ENCODE measurements around the gene KIAA1191.
"Not testable (repeated sequence)": the region's sequence is repeated elsewhere in the genome, so short reads cannot be mapped to it uniquely, and the experiment has no call there.

Gene KIAA1191

GRCh38 chr5:176361437-176362232 lies at the start of gene KIAA1191:
Gene KIAA1191, minus strand, starts transcription at chr5:176361764. Its CDS starts 2,256 bp downstream, at chr5:176359508.
- Mint-ChIP-seq H3K9me3 (no peaks in the 10 kb centered on the region), H3K27ac (peak within 1 kb of the TSS; percentile 99), H3K4me1 (ENCODE audit: low read depth) (peaks cover 37% of the 10 kb centered on the region), H3K27me3 (no peaks in the 10 kb centered on the region), H3K4me3 (peak within 1 kb of the TSS; percentile 99), H3K36me3 (ENCODE audit: low read depth) (peaks cover 40% of the 10 kb centered on the region)
- peak; percentile 93 for DNase-seq

- H3K36me3 Mint-ChIP-seq (ENCODE audit: low read depth), result peaks cover 60% of the 10 kb centered on the region
- H3K4me1 Mint-ChIP-seq (ENCODE audit: low read depth), result peaks cover 42% of the 10 kb centered on the region
- DNase-seq, result no peak
- H3K27me3 Mint-ChIP-seq, result no peaks in the 10 kb centered on the region
- no peak overlapping the region for H3K4me3 Mint-ChIP-seq
- H3K27ac Mint-ChIP-seq, result no peak overlapping the region
- H3K9me3 Mint-ChIP-seq, result no peaks in the 10 kb centered on the region
Measured at GRCh38 chr5:176410486-176411180, 49.1 kb upstream of the KIAA1191 start.

GRCh38 chr5:176409765-176410164 lies 48.2 kb upstream of the KIAA1191 start:
- H3K4me1 Mint-ChIP-seq (ENCODE audit: low read depth), result peaks cover 33% of the 10 kb centered on the region
- no peaks in the 10 kb centered on the region for H3K9me3 Mint-ChIP-seq
- H3K27ac Mint-ChIP-seq, result no peak overlapping the region
- H3K4me3 Mint-ChIP-seq, result no peak overlapping the region
- peaks cover 63% of the 10 kb centered on the region for H3K36me3 Mint-ChIP-seq (ENCODE audit: low read depth)
- H3K27me3 Mint-ChIP-seq, result no peaks in the 10 kb centered on the region
- DNase-seq, result peak; percentile 2

DNA sequence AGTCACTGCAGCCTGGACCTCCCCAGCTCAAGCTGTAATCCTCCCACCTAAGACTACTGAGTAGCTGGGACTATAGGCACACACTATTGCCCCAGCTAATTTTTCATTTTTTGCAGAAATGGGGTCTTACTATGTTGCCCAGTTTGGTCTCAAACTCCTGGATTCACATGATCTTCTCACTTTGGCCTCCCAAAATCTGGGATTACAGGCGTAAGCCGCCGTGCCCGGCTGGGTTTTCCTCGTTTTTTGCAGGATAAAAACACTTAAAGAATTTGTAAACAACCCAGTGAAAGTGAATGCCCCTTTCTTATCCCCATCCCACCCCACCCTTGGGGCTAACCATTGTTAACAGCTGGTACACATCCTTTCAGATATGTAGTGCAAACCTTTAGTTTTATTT lies 47.0 kb upstream of the KIAA1191 start:
- H3K9me3 Mint-ChIP-seq, result no peaks in the 10 kb centered on the region
- no peak overlapping the region for H3K27ac Mint-ChIP-seq
- H3K4me3 Mint-ChIP-seq, result no peak overlapping the region
- H3K27me3 Mint-ChIP-seq, result no peaks in the 10 kb centered on the region
- DNase-seq, result no peak
- H3K4me1 Mint-ChIP-seq (ENCODE audit: low read depth), result peaks cover 22% of the 10 kb centered on the region
- peaks cover 59% of the 10 kb centered on the region for H3K36me3 Mint-ChIP-seq (ENCODE audit: low read depth)

DNA sequence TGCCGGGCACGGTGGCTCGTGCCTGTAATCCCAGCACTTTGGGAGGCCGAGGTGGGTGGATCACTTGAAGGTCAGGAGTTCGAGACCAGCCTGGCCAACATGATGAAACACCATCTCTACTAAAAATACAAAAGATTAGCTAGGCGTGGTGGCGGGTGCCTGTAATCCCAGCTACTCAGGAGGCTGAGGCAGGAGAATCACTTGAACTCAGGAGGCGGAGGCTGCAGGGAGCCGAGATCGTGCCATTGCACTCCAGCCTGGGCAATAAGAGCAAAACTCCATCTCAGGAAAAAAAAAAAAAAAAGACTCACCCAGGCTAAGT lies 46.6 kb upstream of the KIAA1191 start:
- Mint-ChIP-seq H3K36me3 (ENCODE audit: low read depth) (peaks cover 58% of the 10 kb centered on the region), H3K4me1 (ENCODE audit: low read depth) (peaks cover 19% of the 10 kb centered on the region)
- not testable (repeated sequence) for H3K27ac Mint-ChIP-seq, H3K4me3 Mint-ChIP-seq, H3K27me3 Mint-ChIP-seq, H3K9me3 Mint-ChIP-seq, DNase-seq

DNA sequence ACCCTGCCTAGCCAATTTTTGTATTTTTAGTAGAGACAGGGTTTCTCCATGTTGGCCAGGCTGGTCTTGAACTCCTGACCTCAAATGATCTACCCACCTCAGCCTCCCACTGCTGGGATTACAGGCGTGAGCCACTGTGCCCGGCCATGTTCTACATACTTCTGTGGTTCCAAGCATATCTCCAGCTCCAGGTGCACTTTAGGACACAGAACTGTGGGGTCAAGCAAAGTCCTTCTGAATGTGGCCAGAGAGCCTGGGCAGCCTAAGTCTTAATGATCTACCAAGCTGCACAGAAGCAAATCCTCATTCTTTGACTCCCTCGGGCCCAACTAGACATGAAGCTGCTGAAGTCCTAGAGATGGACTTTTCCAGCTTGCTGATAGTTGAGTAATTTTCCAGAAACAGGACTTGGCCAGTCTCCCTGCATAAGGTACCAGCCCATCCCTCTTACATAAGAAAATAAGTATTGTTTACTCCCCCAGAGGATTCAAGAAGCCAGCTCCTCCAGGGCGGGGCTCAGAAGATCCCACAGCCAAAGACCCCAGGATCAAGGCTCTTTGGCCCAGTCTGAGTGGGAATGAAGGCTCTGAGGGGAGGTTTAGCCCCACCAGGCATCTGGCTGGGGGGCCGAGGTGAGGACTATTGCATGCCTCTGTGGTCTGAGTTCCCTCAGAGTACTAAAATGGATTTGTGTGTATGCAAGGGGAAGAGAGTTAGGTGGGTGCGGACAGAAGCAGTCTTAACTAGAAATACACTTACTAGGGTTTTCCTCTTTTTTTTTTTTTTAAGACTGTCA lies 46.1 kb upstream of the KIAA1191 start:
- Mint-ChIP-seq H3K36me3 (ENCODE audit: low read depth) (peaks cover 54% of the 10 kb centered on the region), H3K27ac (no peak overlapping the region), H3K9me3 (no peaks in the 10 kb centered on the region), H3K4me3 (no peak overlapping the region), H3K4me1 (ENCODE audit: low read depth) (peaks cover 14% of the 10 kb centered on the region), H3K27me3 (no peaks in the 10 kb centered on the region)
- DNase-seq, result no peak

GRCh38 chr5:176406436-176407052 lies 45.0 kb upstream of the KIAA1191 start:
- H3K4me3 Mint-ChIP-seq, result no peak overlapping the region
- peaks cover 56% of the 10 kb centered on the region for H3K36me3 Mint-ChIP-seq (ENCODE audit: low read depth)
- H3K27ac Mint-ChIP-seq, result no peak overlapping the region
- DNase-seq, result no peak
- H3K9me3 Mint-ChIP-seq, result no peaks in the 10 kb centered on the region
- peaks cover 7% of the 10 kb centered on the region for H3K4me1 Mint-ChIP-seq (ENCODE audit: low read depth)
- H3K27me3 Mint-ChIP-seq, result no peaks in the 10 kb centered on the region

DNA sequence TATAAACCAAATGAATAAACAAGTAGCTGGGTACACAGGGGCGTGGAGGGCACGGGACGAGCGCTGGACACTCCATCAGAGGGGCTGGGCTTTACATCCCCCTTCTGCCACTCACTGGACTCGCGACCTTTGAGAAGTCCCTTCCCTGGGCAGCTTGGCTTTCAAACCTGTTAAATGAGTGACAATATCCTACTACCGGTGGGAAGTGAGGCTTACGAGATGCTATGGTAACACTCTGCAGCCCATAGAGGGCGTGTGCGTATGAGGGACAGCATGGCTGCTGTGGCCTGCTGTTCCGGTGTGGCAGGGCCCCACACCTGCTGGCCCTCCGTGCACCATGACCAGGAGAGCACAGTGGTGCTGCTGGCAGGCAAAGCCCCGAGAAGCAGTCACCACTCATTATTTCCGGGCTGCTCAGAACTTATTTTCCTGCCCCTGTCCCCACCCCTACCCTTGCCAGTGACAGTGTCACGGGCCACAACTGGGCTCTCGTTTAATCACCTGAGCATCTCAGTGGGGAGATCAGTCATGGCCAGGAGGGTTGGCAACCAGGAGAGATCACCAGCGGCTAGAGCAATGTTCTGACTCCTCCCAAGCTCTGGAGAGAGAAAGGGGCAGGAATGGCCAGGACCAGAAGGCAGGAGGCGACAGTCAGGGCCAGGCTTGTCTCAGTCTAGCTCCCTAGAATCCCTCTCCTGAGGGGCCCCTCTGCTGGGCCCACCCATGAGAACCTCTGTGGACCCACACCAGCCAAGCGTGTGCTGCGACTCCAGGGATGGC lies 44.3 kb upstream of the KIAA1191 start:
- peak overlapping the region; percentile 40 for H3K27ac Mint-ChIP-seq
- peaks cover 62% of the 10 kb centered on the region for H3K36me3 Mint-ChIP-seq (ENCODE audit: low read depth)
- H3K4me3 Mint-ChIP-seq, result no peak overlapping the region
- no peaks in the 10 kb centered on the region for H3K27me3 Mint-ChIP-seq
- DNase-seq, result peak; percentile 12
- H3K9me3 Mint-ChIP-seq, result no peaks in the 10 kb centered on the region
- H3K4me1 Mint-ChIP-seq (ENCODE audit: low read depth), result peaks cover under 1% of the 10 kb centered on the region

DNA sequence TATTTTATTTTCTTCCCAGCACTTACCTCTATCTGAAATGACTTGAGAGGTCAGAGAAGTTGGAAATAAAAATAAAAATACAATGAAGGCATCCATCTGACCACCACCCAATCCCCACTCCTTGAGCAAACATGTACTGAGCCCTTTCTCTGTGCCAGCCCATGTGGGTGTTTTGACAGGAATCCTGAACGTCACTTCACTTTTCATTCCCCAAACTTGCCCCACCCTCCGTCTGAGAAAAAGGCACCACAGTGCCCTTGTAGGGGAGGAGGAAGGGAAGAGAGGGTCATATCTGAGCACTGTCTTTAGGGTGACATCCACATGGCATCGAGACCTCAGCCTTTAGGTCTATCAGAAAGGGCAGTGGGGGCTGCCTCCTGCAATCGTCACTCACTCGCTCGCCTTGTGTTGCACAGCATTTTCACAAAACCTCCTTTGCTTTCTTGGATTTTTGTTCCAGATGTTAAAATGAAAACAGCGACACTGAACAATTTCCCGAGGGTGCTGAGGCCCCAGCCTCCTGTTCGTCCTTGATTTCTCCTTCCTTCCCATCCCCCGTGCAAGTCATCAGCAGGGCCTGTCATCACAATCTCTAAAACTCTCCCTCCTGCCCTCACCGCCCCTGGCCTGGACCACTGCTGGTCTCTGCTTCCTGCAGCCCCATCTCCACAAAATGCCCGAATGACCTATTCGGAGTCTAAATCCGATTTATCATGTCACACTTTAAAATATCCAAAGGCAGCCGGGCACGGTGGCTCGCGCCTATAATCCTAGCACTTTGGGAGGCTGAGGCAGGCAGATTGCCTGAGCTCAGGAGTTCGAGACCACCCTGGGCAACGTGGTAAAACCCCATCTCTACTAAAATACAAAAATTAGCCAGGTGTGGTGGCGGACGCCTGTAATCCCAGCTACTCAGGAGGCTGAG lies 40.0 kb upstream of the KIAA1191 start:
- no peak overlapping the region for H3K4me3 Mint-ChIP-seq
- peak; percentile 9 for DNase-seq
- peak overlapping the region; percentile 11 for H3K27ac Mint-ChIP-seq
- no peaks in the 10 kb centered on the region for H3K9me3 Mint-ChIP-seq
- no peaks in the 10 kb centered on the region for H3K4me1 Mint-ChIP-seq (ENCODE audit: low read depth)
- H3K27me3 Mint-ChIP-seq, result no peaks in the 10 kb centered on the region
- H3K36me3 Mint-ChIP-seq (ENCODE audit: low read depth), result peaks cover 53% of the 10 kb centered on the region

- Mint-ChIP-seq H3K4me1 (ENCODE audit: low read depth) (no peaks in the 10 kb centered on the region), H3K36me3 (ENCODE audit: low read depth) (peaks cover 49% of the 10 kb centered on the region), H3K27me3 (no peaks in the 10 kb centered on the region), H3K27ac (no peak overlapping the region), H3K9me3 (no peaks in the 10 kb centered on the region), H3K4me3 (no peak overlapping the region)
- DNase-seq, result peak; percentile 9
Measured at GRCh38 chr5:176400382-176401156, 39.0 kb upstream of the KIAA1191 start.

GRCh38 chr5:176397736-176398420 lies 36.3 kb upstream of the KIAA1191 start:
- peaks cover 62% of the 10 kb centered on the region for H3K36me3 Mint-ChIP-seq (ENCODE audit: low read depth)
- H3K4me1 Mint-ChIP-seq (ENCODE audit: low read depth), result no peaks in the 10 kb centered on the region
- H3K27ac Mint-ChIP-seq, result no peak overlapping the region
- no peak overlapping the region for H3K4me3 Mint-ChIP-seq
- no peaks in the 10 kb centered on the region for H3K27me3 Mint-ChIP-seq
- no peak for DNase-seq
- H3K9me3 Mint-ChIP-seq, result no peaks in the 10 kb centered on the region

DNA sequence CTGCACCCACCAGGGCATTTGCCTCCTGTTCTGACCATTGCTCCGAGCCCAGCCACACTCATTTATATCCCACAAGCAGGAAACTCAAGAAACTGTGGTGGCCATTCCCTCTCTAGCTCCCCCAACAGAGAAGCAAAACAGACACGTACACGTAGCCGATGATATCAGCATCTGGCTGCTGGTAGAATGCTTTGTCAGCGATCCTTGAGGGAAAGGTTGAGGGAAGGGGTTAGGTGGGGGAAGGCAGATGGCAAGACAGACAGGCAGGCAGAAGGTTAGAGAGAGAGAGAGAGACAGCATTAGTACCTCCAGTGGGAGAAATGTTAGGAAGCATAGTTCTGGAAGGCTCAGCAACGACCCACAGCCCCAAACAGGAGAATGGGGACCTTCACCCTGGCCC lies 34.8 kb upstream of the KIAA1191 start:
- H3K27me3 Mint-ChIP-seq, result no peaks in the 10 kb centered on the region
- peaks cover 68% of the 10 kb centered on the region for H3K36me3 Mint-ChIP-seq (ENCODE audit: low read depth)
- no peaks in the 10 kb centered on the region for H3K9me3 Mint-ChIP-seq
- H3K4me3 Mint-ChIP-seq, result no peak overlapping the region
- H3K27ac Mint-ChIP-seq, result no peak overlapping the region
- no peak for DNase-seq
- H3K4me1 Mint-ChIP-seq (ENCODE audit: low read depth), result no peaks in the 10 kb centered on the region

Data from activated T-cell treated with anti-CD3 and anti-CD28 coated beads, Interleukin-2, amount 50 U/mL, for 24 hours (primary cell).